CD14-positive monocyte (primary cell): ENCODE data around the gene MSRB1. TPM values are rescaled to one million over a fixed set of nuclear protein-coding genes. Genes with fewer than 3 reads are reported as not detected.

Source experiments
- DNase-seq, 3 donors: peaks; one replicate each; pipeline ENCODE4 v3.0.0-alpha.2; 2011 to 2022
- H2AFZ ChIP-seq: 2 replicates; pipeline ENCODE4 v1.6.0; 2012; ENCODE audit warnings: mild to moderate bottlenecking, low read depth, low read length, inconsistent platforms; ENCODE audit not compliant: insufficient read depth, poor library complexity, severe bottlenecking
- H3K27ac ChIP-seq, 2 donors: 1 replicate in 1 of 2; 2 replicates in 1 of 2; pipeline ENCODE4 v1.5.1; 2012 to 2013; ENCODE audit warnings: low read length in 2 of 2, control low read depth in 1 of 2, inconsistent platforms in 1 of 2, low read depth in 1 of 2, mild to moderate bottlenecking in 1 of 2
- H3K27me3 ChIP-seq, 2 donors: one replicate each; pipeline versions ENCODE4 v1.6.0 to v1.6.1; 2011 to 2013; ENCODE audit warnings: low read length in 2 of 2; ENCODE audit not compliant: control insufficient read depth in 2 of 2, insufficient read depth in 2 of 2
- H3K36me3 ChIP-seq, 2 donors: replicated peaks in 1 of 2; 1 replicate in 1 of 2; 2 replicates in 1 of 2; pipeline versions ENCODE4 v1.5.1 to v1.6.1; 2012 to 2013; ENCODE audit warnings: low read length in 2 of 2, control low read depth in 1 of 2, inconsistent platforms in 1 of 2, mild to moderate bottlenecking in 1 of 2; ENCODE audit not compliant: insufficient read depth in 2 of 2, control insufficient read depth in 1 of 2
- H3K4me1 ChIP-seq, 2 donors: 1 replicate in 1 of 2; 2 replicates in 1 of 2; pipeline versions ENCODE4 v1.5.1 to v1.6.1; 2012 to 2013; ENCODE audit warnings: low read length in 2 of 2, control low read depth in 1 of 2, inconsistent platforms in 1 of 2, mild to moderate bottlenecking in 1 of 2, moderate library complexity in 1 of 2; ENCODE audit not compliant: insufficient read depth in 2 of 2, control insufficient read depth in 1 of 2
- H3K4me2 ChIP-seq: replicated peaks from 2 replicates; pipeline ENCODE3; 2012; ENCODE audit warnings: low read length, moderate library complexity, mild to moderate bottlenecking; ENCODE audit not compliant: poor library complexity, severe bottlenecking; ENCODE audit errors: extremely low read depth
- H3K4me3 ChIP-seq, 3 experiments: fragments of 200-600 bp in 1 of 3; sonication (generic) in 1 of 3; replicated peaks in 1 of 3; 1 replicate in 2 of 3; 2 replicates in 1 of 3; pipeline ENCODE4 v1.5.1; 2011 to 2013; ENCODE audit warnings: low read length in 3 of 3, mild to moderate bottlenecking in 3 of 3, control low read depth in 2 of 3, low read depth in 2 of 3, inconsistent platforms in 1 of 3, moderate library complexity in 1 of 3
- H3K79me2 ChIP-seq: 2 replicates; pipeline ENCODE4 v1.6.0; 2012; ENCODE audit warnings: mild to moderate bottlenecking, control low read depth, inconsistent platforms, low read length, moderate library complexity; ENCODE audit not compliant: insufficient read depth
- H3K9ac ChIP-seq: 2 replicates; pipeline ENCODE4 v1.6.0; 2017; ENCODE audit warnings: low read length, mild to moderate bottlenecking; ENCODE audit not compliant: insufficient read depth, poor library complexity, severe bottlenecking
- H3K9me3 ChIP-seq, 2 donors: replicated peaks in 1 of 2; 1 replicate in 1 of 2; 2 replicates in 1 of 2; pipeline versions ENCODE4 v1.5.1 to v1.6.1; 2012 to 2013; ENCODE audit warnings: low read length in 2 of 2, control low read depth in 1 of 2; ENCODE audit not compliant: control insufficient read depth in 1 of 2, insufficient read depth in 1 of 2
- H4K20me1 ChIP-seq: 2 replicates; pipeline ENCODE4 v1.6.0; 2012; ENCODE audit warnings: mild to moderate bottlenecking, low read length, control low read depth, moderate library complexity; ENCODE audit not compliant: insufficient read depth
- H3K27ac Mint-ChIP-seq, 7 donors: one replicate each; pipeline ENCODE4 v1.8.0; 2020; ENCODE audit warnings: mild to moderate bottlenecking in 7 of 7, mixed read lengths in 7 of 7, moderate library complexity in 6 of 7, inconsistent platforms in 2 of 7
- H3K27me3 Mint-ChIP-seq, 3 donors: one replicate each; pipeline ENCODE4 v1.8.0; 2021 to 2022; ENCODE audit warnings: low read depth in 3 of 3, mild to moderate bottlenecking in 3 of 3, mixed read lengths in 3 of 3, moderate library complexity in 3 of 3, inconsistent platforms in 1 of 3
- H3K36me3 Mint-ChIP-seq, 2 donors: one replicate each; pipeline ENCODE4 v1.8.0; 2020; ENCODE audit warnings: mixed read lengths in 2 of 2, inconsistent platforms in 1 of 2, mild to moderate bottlenecking in 1 of 2
- H3K4me1 Mint-ChIP-seq: one replicate; pipeline ENCODE4 v1.8.0; 2020; ENCODE audit warnings: mild to moderate bottlenecking, mixed read lengths
- H3K4me3 Mint-ChIP-seq, 2 donors: one replicate each; pipeline ENCODE4 v1.8.0; 2020; ENCODE audit warnings: mild to moderate bottlenecking in 2 of 2, mixed read lengths in 2 of 2, moderate library complexity in 1 of 2
- H3K9me3 Mint-ChIP-seq, 7 donors: one replicate each; pipeline ENCODE4 v1.8.0; 2020 to 2022; ENCODE audit warnings: mixed read lengths in 7 of 7, mild to moderate bottlenecking in 6 of 7, moderate library complexity in 6 of 7, inconsistent platforms in 2 of 7
- WGBS: methylation state at CpG from one replicate; pipeline ENCODE4 v1.1.5; 2013; ENCODE audit warnings: missing lambda C conversion rate; ENCODE audit not compliant: insufficient coverage; 5-methylcytosine and 5-hydroxymethylcytosine counted together
- intact Hi-C, 2 donors: fragments of 100-400 bp; cut with micrococcal nuclease; formaldehyde crosslinking; loops; one replicate each; pipeline versions ENCODE4 v1.15.0 to v1.15.1; 2023
- polyA plus RNA-seq, 3 donors: library from polyadenylated mRNA; depleted of rRNA in 1 of 3; unstranded in 2 of 3; stranded (reverse) in 1 of 3; fragments of 300-500 nt in 2 of 3; fragments of >200 nt in 1 of 3; fragmentation: Illumina TruSeq in 2 of 3; gene quantifications; 1 replicate in 2 of 3; 2 replicates in 1 of 3; pipeline ENCODE4 v1.2.3, GENCODE V29; 2012 to 2021
- TF ChIP-seq, protein P1 (sequence below): fragments of 200-600 bp; IDR thresholded peaks from one replicate; pipeline ENCODE4 v1.8.0; 2022; ENCODE audit warnings: antibody characterized with exemption, mild to moderate bottlenecking

Gene MSRB1
- polyA plus RNA-seq, 3 donors, result 116 to 427 (median 416) TPM

DNA sequence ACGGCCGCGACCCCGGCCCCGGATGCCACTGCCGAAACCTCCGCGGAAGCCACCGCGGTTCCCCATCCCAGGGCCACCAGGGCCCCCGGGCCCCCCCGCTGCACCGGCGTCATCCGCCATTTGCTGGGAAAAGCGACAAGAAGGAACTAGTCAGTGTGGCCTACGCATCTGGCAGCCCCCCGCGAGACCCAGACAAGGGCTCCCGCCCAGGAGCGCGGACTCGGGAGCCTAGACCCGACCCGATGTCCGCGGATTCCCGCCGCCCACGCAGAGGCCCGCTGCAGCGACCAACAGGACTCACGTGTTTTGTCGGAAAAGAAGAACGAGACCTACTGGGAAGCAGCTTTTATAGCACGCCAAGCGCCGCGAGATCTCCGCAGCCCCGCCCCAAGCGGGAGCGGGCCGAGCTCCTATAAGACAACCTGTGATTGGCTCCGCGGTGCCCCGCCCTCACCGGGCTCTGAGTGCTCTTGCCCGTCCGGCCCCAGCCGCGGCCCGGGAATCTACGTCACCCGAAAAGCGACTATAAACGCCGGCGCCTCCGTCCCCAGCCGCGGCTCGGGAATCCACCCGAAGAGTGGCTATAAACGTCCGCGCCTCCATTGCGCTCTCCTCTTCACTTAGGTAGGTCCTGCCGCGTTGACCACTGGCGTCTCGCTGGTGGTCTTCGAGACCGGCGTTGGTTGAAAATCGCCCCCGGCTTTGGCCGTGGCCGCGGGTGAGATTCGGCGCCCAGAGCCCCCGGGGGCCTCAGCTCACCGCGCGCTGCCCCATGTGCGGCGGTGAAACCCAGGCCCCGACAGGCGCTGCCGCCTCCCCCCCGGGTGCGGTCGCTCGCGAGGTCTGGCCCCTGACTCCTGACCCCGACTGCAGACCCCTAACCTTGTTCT is 21.8 kb upstream of the MSRB1 start, which contains the start of gene RPS2:
Gene RPS2 (minus strand): TSS at position 321 of the 890 bp plus-strand sequence. CDS start 201 bp downstream, at position 120.
- Histone ChIP-seq H3K4me1 (peaks cover 34 to 40% of the 10 kb centered on the region in 2 donors), H3K9ac (peak within 1 kb of the TSS; percentile 95), H3K79me2 (peaks cover 47% of the 10 kb centered on the region), H4K20me1 (peaks cover 35% of the 10 kb centered on the region), H3K36me3 (peaks cover 21% of the 10 kb centered on the region in 2 donors), H3K27me3 (no peaks in the 10 kb centered on the region), H3K9me3 (no peaks in the 10 kb centered on the region), H3K4me2 (peak within 1 kb of the TSS; percentile 84), H2AFZ (peak within 1 kb of the TSS; percentile 75), H3K27ac (peak within 1 kb of the TSS; percentile 93), H3K4me3 (peak within 1 kb of the TSS; percentile 55 to 91 (median 82))
- Mint-ChIP-seq H3K36me3 (peaks cover 24 to 30% of the 10 kb centered on the region in 2 donors), H3K4me3 (peak within 1 kb of the TSS; percentile 89 to 94), H3K9me3 (peaks cover 0 to 2% (median 0%) of the 10 kb centered on the region in 7 donors), H3K27ac (peak within 1 kb of the TSS; percentile 93 to 97 (median 95)), H3K27me3 (peaks cover 0 to 2% (median 0%) of the 10 kb centered on the region in 3 donors), H3K4me1 (peaks cover 38% of the 10 kb centered on the region)
- TF ChIP-seq, protein P1, sequence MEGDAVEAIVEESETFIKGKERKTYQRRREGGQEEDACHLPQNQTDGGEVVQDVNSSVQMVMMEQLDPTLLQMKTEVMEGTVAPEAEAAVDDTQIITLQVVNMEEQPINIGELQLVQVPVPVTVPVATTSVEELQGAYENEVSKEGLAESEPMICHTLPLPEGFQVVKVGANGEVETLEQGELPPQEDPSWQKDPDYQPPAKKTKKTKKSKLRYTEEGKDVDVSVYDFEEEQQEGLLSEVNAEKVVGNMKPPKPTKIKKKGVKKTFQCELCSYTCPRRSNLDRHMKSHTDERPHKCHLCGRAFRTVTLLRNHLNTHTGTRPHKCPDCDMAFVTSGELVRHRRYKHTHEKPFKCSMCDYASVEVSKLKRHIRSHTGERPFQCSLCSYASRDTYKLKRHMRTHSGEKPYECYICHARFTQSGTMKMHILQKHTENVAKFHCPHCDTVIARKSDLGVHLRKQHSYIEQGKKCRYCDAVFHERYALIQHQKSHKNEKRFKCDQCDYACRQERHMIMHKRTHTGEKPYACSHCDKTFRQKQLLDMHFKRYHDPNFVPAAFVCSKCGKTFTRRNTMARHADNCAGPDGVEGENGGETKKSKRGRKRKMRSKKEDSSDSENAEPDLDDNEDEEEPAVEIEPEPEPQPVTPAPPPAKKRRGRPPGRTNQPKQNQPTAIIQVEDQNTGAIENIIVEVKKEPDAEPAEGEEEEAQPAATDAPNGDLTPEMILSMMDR, result no peak
- DNase-seq, result peak; percentile 98 to 100 (median 99)
- WGBS, result under 1% methylated on average over 90 of the region's 97 CpGs
- intact Hi-C loops, result no loop called here

DNA sequence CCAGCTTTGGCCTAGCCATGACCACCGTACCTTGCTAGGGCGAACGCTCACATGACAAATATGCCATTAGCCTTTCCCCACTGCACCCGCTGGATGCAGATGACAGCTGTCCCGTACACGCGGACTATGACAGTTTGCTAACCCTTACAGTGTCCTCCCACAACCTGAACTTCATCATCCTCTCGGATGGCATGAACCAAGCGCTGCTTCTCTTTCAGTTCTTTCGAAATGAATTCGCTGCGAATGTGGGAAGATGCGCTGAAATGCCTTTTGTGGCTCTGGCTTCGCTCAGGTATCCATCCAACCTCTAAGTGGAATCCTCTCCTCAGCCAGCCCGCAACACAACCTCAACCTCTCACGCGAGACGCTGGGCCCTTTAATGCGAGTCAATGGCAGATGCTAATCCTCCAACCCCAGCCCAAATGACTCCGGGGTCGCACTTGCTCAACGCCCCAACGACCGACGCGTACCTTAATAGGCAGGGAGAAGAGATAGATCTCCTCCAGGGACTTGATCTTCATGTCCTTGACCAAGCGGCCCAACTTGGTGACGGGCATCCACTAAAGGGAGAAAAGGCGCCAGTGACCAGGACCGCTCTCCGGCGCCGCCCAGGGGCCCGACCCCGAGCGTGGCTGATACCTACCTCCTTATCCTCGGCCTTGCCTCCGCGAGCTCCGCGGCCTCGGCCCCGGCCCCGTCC is 21.0 kb upstream of the MSRB1 start:
- H3K79me2 ChIP-seq, result peaks cover 52% of the 10 kb centered on the region
- Mint-ChIP-seq H3K27me3 (peaks cover 0 to 2% (median 2%) of the 10 kb centered on the region in 3 donors), H3K9me3 (peaks cover 0 to under 1% (median 0%) of the 10 kb centered on the region in 7 donors), H3K36me3 (peaks cover 24 to 30% of the 10 kb centered on the region in 2 donors), H3K4me3 (peak overlapping the region; percentile 89 to 94), H3K4me1 (peaks cover 41% of the 10 kb centered on the region), H3K27ac (peak overlapping the region; percentile 79 to 95 (median 93))
- peak overlapping the region; percentile 93 for H3K27ac ChIP-seq
- no peaks in the 10 kb centered on the region for H3K27me3 ChIP-seq
- DNase-seq, result no peak
- no peaks in the 10 kb centered on the region for H3K9me3 ChIP-seq
- peak overlapping the region; percentile 84 for H3K4me2 ChIP-seq
- H3K9ac ChIP-seq, result peak overlapping the region; percentile 95
- TF ChIP-seq, protein P1, result no peak
- peak overlapping the region; percentile 55 to 91 (median 82) for H3K4me3 ChIP-seq
- peaks cover 21% of the 10 kb centered on the region in 2 donors for H3K36me3 ChIP-seq
- H2AFZ ChIP-seq, result peak overlapping the region; percentile 75
- H3K4me1 ChIP-seq, result peaks cover 36 to 48% of the 10 kb centered on the region in 2 donors
- peaks cover 35% of the 10 kb centered on the region for H4K20me1 ChIP-seq
- 13% methylated on average over 27 of the region's 44 CpGs for WGBS
- intact Hi-C loops, result no loop called here
